Measurements from ENCODE around the gene ATF6. TPM values are rescaled to one million over a fixed set of nuclear protein-coding genes. Genes with fewer than 3 reads are reported as not detected.
A peak's percentile ranks its signal among the peaks of the same experiment; 100 is the strongest.

The ATF6 gene
- total RNA-seq, 1 experiment from 2014 or later = 16.4 TPM

GRCh38 chr1:161986328-161986727 lies 220.2 kb downstream of the ATF6 start:
- in situ Hi-C loops (cut with HindIII; ENCODE audit: low pct_unique_long_range_greater_than_20kb, low sequenced_read_pairs) = no loop called here
- POLR2A ChIA-PET = no interaction called here
- peaks cover 6% of the 10 kb centered on the region; the same call in 1 of the 2 replicates for H3K27me3 ChIP-seq (ENCODE audit: control insufficient read depth, insufficient read depth, low read length)
- no peak for DNase-seq (ENCODE audit: low read depth, low spot score)
- H3K4me3 ChIP-seq (ENCODE audit: low read depth in 2 of 2, low read length in 2 of 2) = no peak overlapping the region
- no TSS peak for BruUV-seq (replicated peaks)
- intact Hi-C loops (cut with micrococcal nuclease; ENCODE audit: unreplicated experiment) = no loop called here
- no peaks in the 10 kb centered on the region for H3K4me1 ChIP-seq (ENCODE audit: control insufficient read depth, insufficient read depth, low read length)
- ATAC-seq = peak; percentile 22; the same call in 1 of the 2 replicates
- no peaks in the 10 kb centered on the region; the same call in 1 of the 2 replicates for H3K9me3 ChIP-seq (ENCODE audit: control insufficient read depth, insufficient read depth, low read depth, low read length)
- CTCF ChIA-PET = no interaction called here
- TF ChIP-seq TCF7L2 (IDR thresholded peaks at IDR 0.05; ENCODE audit: low read depth, low read length) (no peak), SIN3A (IDR thresholded peaks at IDR 0.05; ENCODE audit: borderline replicate concordance, insufficient read depth, low read depth, low read length) (no peak), CTCF (IDR thresholded peaks at IDR 0.05) (no peak), POLR2AphosphoS5 (IDR thresholded peaks at IDR 0.05; ENCODE audit: low read depth, low read length) (no peak), REST (IDR thresholded peaks at IDR 0.05; ENCODE audit: insufficient read depth in 1 of 2, low read depth in 2 of 2, low read length in 1 of 2) (no peak)
- H3K27ac ChIP-seq (ENCODE audit: low read length) = no peak overlapping the region
- no peaks in the 10 kb centered on the region for H3K36me3 ChIP-seq (ENCODE audit: control insufficient read depth, insufficient read depth, low read length)

GRCh38 chr1:161987303-161987702 lies 221.2 kb downstream of the ATF6 start:
- ChIA-PET POLR2A (no interaction called here), CTCF (no interaction called here)
- no TSS peak for BruUV-seq (replicated peaks)
- no peak overlapping the region for H3K4me3 ChIP-seq (ENCODE audit: low read depth in 2 of 2, low read length in 2 of 2)
- TF ChIP-seq SIN3A (IDR thresholded peaks at IDR 0.05; ENCODE audit: borderline replicate concordance, insufficient read depth, low read depth, low read length) (no peak), TCF7L2 (IDR thresholded peaks at IDR 0.05; ENCODE audit: low read depth, low read length) (no peak), CTCF (IDR thresholded peaks at IDR 0.05) (no peak), REST (IDR thresholded peaks at IDR 0.05; ENCODE audit: insufficient read depth in 1 of 2, low read depth in 2 of 2, low read length in 1 of 2) (no peak), POLR2AphosphoS5 (IDR thresholded peaks at IDR 0.05; ENCODE audit: low read depth, low read length) (no peak)
- in situ Hi-C loops (cut with HindIII; ENCODE audit: low pct_unique_long_range_greater_than_20kb, low sequenced_read_pairs) = no loop called here
- no peak overlapping the region for H3K27ac ChIP-seq (ENCODE audit: low read length)
- H3K27me3 ChIP-seq (ENCODE audit: control insufficient read depth, insufficient read depth, low read length) = peaks cover 5% of the 10 kb centered on the region; the same call in 1 of the 2 replicates
- H3K9me3 ChIP-seq (ENCODE audit: control insufficient read depth, insufficient read depth, low read depth, low read length) = no peaks in the 10 kb centered on the region; the same call in 1 of the 2 replicates
- DNase-seq (ENCODE audit: low read depth, low spot score) = no peak
- no peaks in the 10 kb centered on the region for H3K4me1 ChIP-seq (ENCODE audit: control insufficient read depth, insufficient read depth, low read length)
- intact Hi-C loops (cut with micrococcal nuclease; ENCODE audit: unreplicated experiment) = no loop called here
- ATAC-seq = no peak
- H3K36me3 ChIP-seq (ENCODE audit: control insufficient read depth, insufficient read depth, low read length) = no peaks in the 10 kb centered on the region

Data from Panc1 (cell line).